ENCODE results near the gene KRT77. TPM values are rescaled to one million over a fixed set of nuclear protein-coding genes. Genes with fewer than 3 reads are reported as not detected.

KRT77 gene
- total RNA-seq, 3 donors from 2014 or later = 0.48 TPM; not detected in 2

DNA sequence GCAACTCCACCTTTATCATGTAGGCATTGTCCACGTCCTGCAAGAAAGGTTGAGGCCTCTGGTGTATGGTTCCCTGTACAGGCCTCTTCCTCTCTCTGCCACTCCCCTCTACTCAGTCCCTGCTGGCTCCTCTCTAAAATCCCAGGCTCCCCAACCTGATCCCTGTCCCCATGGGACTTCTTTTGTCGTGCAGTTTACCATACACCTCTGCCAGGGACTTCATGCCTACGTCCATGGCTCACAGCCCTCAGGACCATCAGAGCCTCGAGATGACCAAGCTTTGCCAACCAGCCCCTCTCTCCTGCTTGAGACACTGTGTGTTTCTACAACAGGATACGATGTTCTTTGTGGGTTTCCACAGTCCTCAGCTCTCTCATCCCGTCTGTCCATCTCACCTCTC is 54.3 kb downstream of the KRT77 start:
- H3K27ac ChIP-seq = no peak overlapping the region
- H3K27me3 ChIP-seq = no peaks in the 10 kb centered on the region
- H3K36me3 ChIP-seq = no peaks in the 10 kb centered on the region
- TF ChIP-seq CTCF (IDR thresholded peaks at IDR 0.05) = no peak
- TF ChIP-seq POLR2AphosphoS5 (IDR thresholded peaks at IDR 0.05) = no peak
- no peak for TF ChIP-seq POLR2A (IDR thresholded peaks at IDR 0.05)
- DNase-seq (ENCODE audit: low spot score in 2 of 2) = peak in 1 of 2 donors; percentile 7
- intact Hi-C loops (cut with DNase I; ENCODE audit: low total_unique reads) = no loop called here
- H3K4me3 ChIP-seq = no peak overlapping the region
- no peaks in the 10 kb centered on the region for H3K4me1 ChIP-seq
- H3K9me3 ChIP-seq = no peaks in the 10 kb centered on the region

GRCh38 chr12:52648012-52648550 is 55.2 kb downstream of the KRT77 start:
- Histone ChIP-seq H3K4me3 (no peak overlapping the region), H3K4me1 (no peaks in the 10 kb centered on the region), H3K27me3 (no peaks in the 10 kb centered on the region), H3K9me3 (no peaks in the 10 kb centered on the region), H3K36me3 (no peaks in the 10 kb centered on the region), H3K27ac (no peak overlapping the region)
- DNase-seq (ENCODE audit: low spot score in 2 of 2) = no peak
- TF ChIP-seq POLR2AphosphoS5 (IDR thresholded peaks at IDR 0.05) = no peak
- TF ChIP-seq CTCF (IDR thresholded peaks at IDR 0.05) = no peak
- no peak for TF ChIP-seq POLR2A (IDR thresholded peaks at IDR 0.05)
- intact Hi-C loops (cut with DNase I; ENCODE audit: low total_unique reads) = no loop called here

- Histone ChIP-seq H3K36me3 (no peaks in the 10 kb centered on the region), H3K27ac (no peak overlapping the region), H3K4me3 (no peak overlapping the region), H3K9me3 (no peaks in the 10 kb centered on the region), H3K4me1 (no peaks in the 10 kb centered on the region), H3K27me3 (no peaks in the 10 kb centered on the region)
- DNase-seq (ENCODE audit: low spot score in 2 of 2) = peak in 1 of 2 donors; percentile 7
- TF ChIP-seq CTCF (IDR thresholded peaks at IDR 0.05) (no peak), POLR2AphosphoS5 (IDR thresholded peaks at IDR 0.05) (no peak), POLR2A (IDR thresholded peaks at IDR 0.05) (no peak)
- intact Hi-C loops (cut with DNase I; ENCODE audit: low total_unique reads) = no loop called here
Observed at GRCh38 chr12:52647601-52648000, 55.7 kb downstream of the KRT77 start.

- DNase-seq (ENCODE audit: low spot score in 2 of 2) = peak in 1 of 2 donors; percentile 16
- H3K4me3 ChIP-seq = no peak overlapping the region
- TF ChIP-seq CTCF (IDR thresholded peaks at IDR 0.05) = no peak
- TF ChIP-seq POLR2A (IDR thresholded peaks at IDR 0.05) = no peak
- TF ChIP-seq POLR2AphosphoS5 (IDR thresholded peaks at IDR 0.05) = no peak
Observed at GRCh38 chr12:52646613-52647012, 56.7 kb downstream of the KRT77 start.

DNA sequence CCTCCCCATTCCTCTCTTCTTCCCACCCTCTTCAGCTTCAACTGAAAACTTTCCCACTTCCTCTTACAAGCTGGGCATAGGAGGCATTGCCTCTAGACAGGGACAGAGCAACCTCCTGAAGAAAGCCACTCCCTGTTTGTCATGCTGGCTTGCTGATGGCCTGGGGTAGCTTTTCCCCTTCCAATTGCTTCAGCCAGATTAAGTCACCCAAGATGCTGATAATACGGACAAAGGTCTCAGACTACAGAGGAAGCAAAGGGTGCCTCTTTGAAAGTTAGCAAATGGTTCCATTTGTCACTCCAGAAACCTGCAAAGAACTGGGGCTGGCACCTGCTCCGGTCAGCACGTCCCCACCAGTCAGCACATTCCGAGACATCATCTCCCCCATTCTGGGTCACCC is 57.3 kb downstream of the KRT77 start:
- no peak overlapping the region for H3K27ac ChIP-seq
- peak in 1 of 2 donors; percentile 11 for DNase-seq (ENCODE audit: low spot score in 2 of 2)
- H3K36me3 ChIP-seq = no peaks in the 10 kb centered on the region
- no peak overlapping the region for H3K4me3 ChIP-seq
- no peaks in the 10 kb centered on the region for H3K4me1 ChIP-seq
- no peaks in the 10 kb centered on the region for H3K9me3 ChIP-seq
- no peak for TF ChIP-seq POLR2A (IDR thresholded peaks at IDR 0.05)
- TF ChIP-seq CTCF (IDR thresholded peaks at IDR 0.05) = no peak
- TF ChIP-seq POLR2AphosphoS5 (IDR thresholded peaks at IDR 0.05) = no peak
- H3K27me3 ChIP-seq = no peaks in the 10 kb centered on the region
- intact Hi-C loops (cut with DNase I; ENCODE audit: low total_unique reads) = no loop called here

More at GRCh38 chr12:52646613-52647012, 56.7 kb downstream of the KRT77 start:
- H3K4me1 ChIP-seq = no peaks in the 10 kb centered on the region
- no peaks in the 10 kb centered on the region for H3K9me3 ChIP-seq
- no peak overlapping the region for H3K27ac ChIP-seq
- no peaks in the 10 kb centered on the region for H3K27me3 ChIP-seq
- intact Hi-C loops (cut with DNase I; ENCODE audit: low total_unique reads) = no loop called here
- no peaks in the 10 kb centered on the region for H3K36me3 ChIP-seq

Data from breast epithelium (tissue), 4 donors.